ENCODE data around the gene ABHD16B.

- TF ChIP-seq ZNF274 (IDR thresholded peaks at IDR 0.05; ENCODE audit: low read depth, low read length), result no peak
- TF ChIP-seq SUZ12 (IDR thresholded peaks at IDR 0.05; ENCODE audit: extremely low read depth, insufficient read depth, insufficient read length), result no peak
These were observed 46.8 kb downstream of the ABHD16B start for GRCh38 chr20:63908008-63908682.
